ENCODE data around the gene USP33.

USP33 gene

GRCh38 chr1:77744576-77744975 is 15.1 kb downstream of the USP33 start:
- Histone ChIP-seq H3K9ac (no peak overlapping the region), H3K27me3 (ENCODE audit: insufficient read depth, low read depth) (no peaks in the 10 kb centered on the region), H3K4me3 (IDR thresholded peaks at IDR 0.05; ENCODE audit: insufficient read depth, low read depth, low read length) (no peak overlapping the region), H2AFZ (ENCODE audit: low read depth) (no peak overlapping the region), H3K27ac (no peak overlapping the region), H3K4me2 (no peak overlapping the region), H3K36me3 (ENCODE audit: insufficient read depth) (no peaks in the 10 kb centered on the region), H4K20me1 (ENCODE audit: insufficient read depth) (no peaks in the 10 kb centered on the region), H3K79me2 (ENCODE audit: insufficient read depth, low read depth) (peaks cover 7% of the 10 kb centered on the region; the same call in 1 of the 2 replicates), H3K4me1 (ENCODE audit: low read depth, poor library complexity, severe bottlenecking) (no peaks in the 10 kb centered on the region)
- no peak for TF ChIP-seq CTCF (conservative IDR thresholded peaks at IDR 0.05; ENCODE audit: low read depth, low read length)

- Histone ChIP-seq H3K79me2 (ENCODE audit: insufficient read depth, low read depth) (no peaks in the 10 kb centered on the region; the same call in 1 of the 2 replicates), H2AFZ (ENCODE audit: low read depth) (no peak overlapping the region), H3K9ac (no peak overlapping the region), H3K27ac (no peak overlapping the region), H3K4me2 (no peak overlapping the region), H3K27me3 (ENCODE audit: insufficient read depth, low read depth) (no peaks in the 10 kb centered on the region), H4K20me1 (ENCODE audit: insufficient read depth) (no peaks in the 10 kb centered on the region), H3K4me1 (ENCODE audit: low read depth, poor library complexity, severe bottlenecking) (no peaks in the 10 kb centered on the region), H3K4me3 (IDR thresholded peaks at IDR 0.05; ENCODE audit: insufficient read depth, low read depth, low read length) (no peak overlapping the region), H3K36me3 (ENCODE audit: insufficient read depth) (no peaks in the 10 kb centered on the region)
- no peak for TF ChIP-seq CTCF (conservative IDR thresholded peaks at IDR 0.05; ENCODE audit: low read depth, low read length)
Measured at GRCh38 chr1:77742011-77742555, 17.6 kb downstream of the USP33 start.

GRCh38 chr1:77741316-77741715 is 18.3 kb downstream of the USP33 start:
- Histone ChIP-seq H3K27ac (no peak overlapping the region), H3K27me3 (ENCODE audit: insufficient read depth, low read depth) (no peaks in the 10 kb centered on the region), H2AFZ (ENCODE audit: low read depth) (no peak overlapping the region), H3K4me2 (no peak overlapping the region), H3K4me1 (ENCODE audit: low read depth, poor library complexity, severe bottlenecking) (no peaks in the 10 kb centered on the region), H3K9ac (no peak overlapping the region), H3K79me2 (ENCODE audit: insufficient read depth, low read depth) (no peaks in the 10 kb centered on the region; the same call in 1 of the 2 replicates), H3K4me3 (IDR thresholded peaks at IDR 0.05; ENCODE audit: insufficient read depth, low read depth, low read length) (no peak overlapping the region), H4K20me1 (ENCODE audit: insufficient read depth) (no peaks in the 10 kb centered on the region), H3K36me3 (ENCODE audit: insufficient read depth) (no peaks in the 10 kb centered on the region)
- no peak for TF ChIP-seq CTCF (conservative IDR thresholded peaks at IDR 0.05; ENCODE audit: low read depth, low read length)

GRCh38 chr1:77739235-77739634 is 20.4 kb downstream of the USP33 start:
- Histone ChIP-seq H4K20me1 (ENCODE audit: insufficient read depth) (no peaks in the 10 kb centered on the region), H3K4me2 (no peak overlapping the region), H3K36me3 (ENCODE audit: insufficient read depth) (no peaks in the 10 kb centered on the region), H3K9ac (no peak overlapping the region), H3K27ac (no peak overlapping the region), H3K4me1 (ENCODE audit: low read depth, poor library complexity, severe bottlenecking) (no peaks in the 10 kb centered on the region), H3K79me2 (ENCODE audit: insufficient read depth, low read depth) (no peaks in the 10 kb centered on the region; the same call in 1 of the 2 replicates), H2AFZ (ENCODE audit: low read depth) (no peak overlapping the region), H3K27me3 (ENCODE audit: insufficient read depth, low read depth) (no peaks in the 10 kb centered on the region), H3K4me3 (IDR thresholded peaks at IDR 0.05; ENCODE audit: insufficient read depth, low read depth, low read length) (no peak overlapping the region)
- no peak for TF ChIP-seq CTCF (conservative IDR thresholded peaks at IDR 0.05; ENCODE audit: low read depth, low read length)

Data from KMS-11 (cell line).